ENCODE measurements around the gene SLC34A2.

The SLC34A2 gene

GRCh38 chr4:25722964-25723363, 67.3 kb downstream of the SLC34A2 start:
- H3K4me3 ChIP-seq (ENCODE audit: low read depth, low read length): no peak overlapping the region

GRCh38 chr4:25723409-25723808, 67.8 kb downstream of the SLC34A2 start:
- no peak overlapping the region for H3K4me3 ChIP-seq (ENCODE audit: low read depth, low read length)

- H3K4me3 ChIP-seq (ENCODE audit: low read depth, low read length): no peak overlapping the region
Measured at GRCh38 chr4:25725870-25726269, 70.2 kb downstream of the SLC34A2 start.

- no peak overlapping the region for H3K4me3 ChIP-seq (ENCODE audit: low read depth, low read length)
Measured at GRCh38 chr4:25727711-25728493, 72.3 kb downstream of the SLC34A2 start.
